Heart left ventricle (tissue), 16 donors: ENCODE data around the gene C9orf78. TPM values are rescaled to one million over a fixed set of nuclear protein-coding genes. Genes with fewer than 3 reads are reported as not detected.

Experiments
- ATAC-seq, 4 donors: fragments of 200-7000 bp; cut with Tn5 transposase; one replicate each; pipeline ENCODE4 v1.9.1; 2020 to 2022; ENCODE audit warnings: moderate library complexity in 4 of 4, mild to moderate bottlenecking in 3 of 4, moderate number of reproducible peaks in 1 of 4
- DNase-seq, 5 donors: peaks; one replicate each; pipeline ENCODE4 v3.0.0-alpha.2; 2020
- H3K27ac ChIP-seq, 12 donors: fragments of 200-600 bp; sonication (generic) in 4 of 12; one replicate each; pipeline versions ENCODE4 v1.5.0 to v1.8.0; 2016 to 2022; ENCODE audit warnings: mild to moderate bottlenecking in 2 of 12
- H3K27me3 ChIP-seq, 9 donors: fragments of 200-600 bp; sonication (generic) in 2 of 9; one replicate each; pipeline versions ENCODE4 v1.5.1 to v1.8.0; 2016 to 2022; ENCODE audit warnings: mild to moderate bottlenecking in 3 of 9
- H3K36me3 ChIP-seq, 9 donors: fragments of 200-600 bp; sonication (generic) in 2 of 9; one replicate each; pipeline versions ENCODE4 v1.5.0 to v1.8.0; 2018 to 2022; ENCODE audit warnings: mild to moderate bottlenecking in 2 of 9
- H3K4me1 ChIP-seq, 12 donors: fragments of 200-600 bp; sonication (generic) in 4 of 12; one replicate each; pipeline versions ENCODE4 v1.5.0 to v1.8.0; 2016 to 2022; ENCODE audit warnings: mild to moderate bottlenecking in 3 of 12
- H3K4me3 ChIP-seq, 12 donors: fragments of 200-600 bp; sonication (generic) in 4 of 12; one replicate each; pipeline versions ENCODE4 v1.5.0 to v1.8.0; 2017 to 2022; ENCODE audit warnings: mild to moderate bottlenecking in 9 of 12, moderate library complexity in 4 of 12
- H3K9me3 ChIP-seq, 12 donors: fragments of 200-600 bp; sonication (generic) in 4 of 12; one replicate each; pipeline versions ENCODE4 v1.5.0 to v1.8.0; 2016 to 2022; ENCODE audit warnings: mild to moderate bottlenecking in 1 of 12
- CTCF ChIP-seq, 12 donors: fragments of 200-600 bp; sonication (generic) in 4 of 12; IDR thresholded peaks; one replicate each; pipeline versions ENCODE4 v1.5.0 to v1.8.0; 2018 to 2022; ENCODE audit warnings: antibody characterized with exemption in 12 of 12, mild to moderate bottlenecking in 5 of 12
- POLR2A ChIP-seq, 2 donors: fragments of 450-650 bp; IDR thresholded peaks; one replicate each; pipeline ENCODE4 v1.6.1; 2017; ENCODE audit warnings: antibody characterized with exemption in 2 of 2, mild to moderate bottlenecking in 2 of 2, moderate library complexity in 2 of 2
- WGBS, 4 donors: extraction: QIAGEN DNeasy Blood & Tissue Kit in 2 of 4; methylation state at CpG; one replicate each; pipeline versions ENCODE4 v1.1.5 to v1.1.7; 2013 to 2018; 5-methylcytosine and 5-hydroxymethylcytosine counted together
- intact Hi-C, 10 donors: fragments of 100-400 bp; cut with DNase I; formaldehyde crosslinking; loops; one replicate each; pipeline versions ENCODE4 v1.11.1 to v1.14.2; 2022
- polyA plus RNA-seq, 2 donors: library from polyadenylated mRNA; stranded (reverse); fragments of 200-250 nt; gene quantifications; one replicate each; pipeline ENCODE4 v1.2.3, GENCODE V29; 2013
- total RNA-seq, 9 donors: library from RNA; depleted of rRNA in 2 of 9; stranded (reverse); fragments of >200 nt in 2 of 9; fragmentation: NEBNext Ultra II Directional in 3 of 9; extraction: Animal tissue kit (Norgen Biotek cat#: 25700) in 3 of 9; gene quantifications; one replicate each; pipeline versions ENCODE4 v1.1.0 to v1.2.4, GENCODE V29; 2016 to 2023
- donor health status: ischemic (EF 13 %, LVEDD 7.1; RV severe dilation, severe dysfunction).
- donor health status: healthy with polysubstance abuse.
- donor health status: DM: no; HTN: yes; CAD: no.
- donor health status: DM: no; HTN: no; CAD: no.
- donor health status: ischemic (EF 25% LVEDD 6.9; RV normal size, moderate dysfunction).
- donor health status: ischemic (EF 25% LVEDD 5.7; RV mildly dilated, moderate dysfunction).
- donor health status: healthy.
- donor health status: DM: yes; HTN: yes; CAD: no.
- donor health status: ischemic (EF 35%, LVEDD 5.7; RV mildly dilated, moderate dysfunction).
- donor health status: nonischemic (EF 11% LVEDD 7.7; RV severe dilation, severe dysfunction).
- donor health status: DM: yes; HTN: yes; CAD: no.
- donor health status: PGD.
- donor health status: ischemic (EF 29% LVEDD 5.4; RV normal size, mild dysfunction).
- donor health status: nonischemic (EF 23%, LVEDD 6.1; RV moderate dilation, normal function).

C9orf78 gene
- total and polyA plus RNA-seq, 11 donors = 28.4 to 69.2 (median 33.2) TPM

- H3K9me3 ChIP-seq = no peaks in the 10 kb centered on the region
- intact Hi-C loops = loop anchor here (1.0 to 5.0 kb wide), 10 partner anchors 45 to 653 kb away; partner anchors contain the start of gene ASB6 (in 10 of the 10)
- H3K36me3 ChIP-seq = no peaks in the 10 kb centered on the region
- TF ChIP-seq POLR2A (IDR thresholded peaks at IDR 0.05) (no peak), CTCF (IDR thresholded peaks at IDR 0.05) (peak; percentile 77 to 97 (median 91))
- peaks cover 0 to 10% (median 0%) of the 10 kb centered on the region in 9 donors for H3K27me3 ChIP-seq
- peaks cover 0 to 5% (median 0%) of the 10 kb centered on the region in 12 donors for H3K4me1 ChIP-seq
- no peak overlapping the region for H3K4me3 ChIP-seq
- peak; percentile 54 to 73 (median 70) for DNase-seq
- no peak overlapping the region for H3K27ac ChIP-seq
- 33 to 36% (median 34%) methylated on average over 14 of the region's 14 CpGs for WGBS, 4 donors
- ATAC-seq = peak; percentile 46 to 95 (median 93)
These were observed 51.3 kb downstream of the C9orf78 start for GRCh38 chr9:129783516-129784361.

DNA sequence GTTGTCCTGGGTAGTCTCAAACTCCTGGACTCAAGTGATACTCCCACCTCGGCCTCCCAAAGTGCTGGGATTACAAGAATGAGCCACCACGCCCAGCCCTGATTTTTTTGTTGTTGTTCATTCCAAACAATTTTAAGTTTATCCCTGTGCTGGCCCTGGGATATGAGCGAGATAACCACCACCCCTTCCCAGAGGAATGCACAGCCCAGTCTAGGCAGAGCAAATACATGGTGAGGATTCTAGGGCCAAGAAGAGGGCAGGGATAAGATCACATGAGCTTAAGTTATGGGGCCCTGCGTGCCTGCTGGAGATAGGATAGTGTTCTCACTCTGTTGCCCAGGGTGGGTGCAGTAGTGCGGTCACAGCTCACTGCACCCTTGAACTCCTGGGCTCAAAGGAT is 53.1 kb downstream of the C9orf78 start:
- no peak for DNase-seq
- 60 to 75% (median 65%) methylated on average over 5 of the region's 5 CpGs for WGBS, 4 donors

GRCh38 chr9:129781131-129781530 is 53.9 kb downstream of the C9orf78 start:
- peaks cover 0 to 28% (median 14%) of the 10 kb centered on the region in 12 donors for H3K4me1 ChIP-seq
- WGBS, 4 donors = 84 to 90% (median 85%) methylated on average over 8 of the region's 8 CpGs
- no peak for TF ChIP-seq POLR2A (IDR thresholded peaks at IDR 0.05)
- TF ChIP-seq CTCF (IDR thresholded peaks at IDR 0.05) = no peak

More for the DNA sequence above, 53.1 kb downstream of the C9orf78 start:
- H3K4me1 ChIP-seq = peaks cover 0 to 19% (median 9%) of the 10 kb centered on the region in 12 donors
- H3K27me3 ChIP-seq = peaks cover 0 to 3% (median 0%) of the 10 kb centered on the region in 9 donors
- H3K4me3 ChIP-seq = no peak overlapping the region
- no peaks in the 10 kb centered on the region for H3K36me3 ChIP-seq
- TF ChIP-seq CTCF (IDR thresholded peaks at IDR 0.05) = no peak
- no peak overlapping the region for H3K27ac ChIP-seq
- no peaks in the 10 kb centered on the region for H3K9me3 ChIP-seq
- intact Hi-C loops = loop anchor here (2.0 to 5.0 kb wide), 7 partner anchors 43 to 651 kb away; partner anchors contain the start of gene ASB6 (in 8 of the 10)
- ATAC-seq = no peak

DNA sequence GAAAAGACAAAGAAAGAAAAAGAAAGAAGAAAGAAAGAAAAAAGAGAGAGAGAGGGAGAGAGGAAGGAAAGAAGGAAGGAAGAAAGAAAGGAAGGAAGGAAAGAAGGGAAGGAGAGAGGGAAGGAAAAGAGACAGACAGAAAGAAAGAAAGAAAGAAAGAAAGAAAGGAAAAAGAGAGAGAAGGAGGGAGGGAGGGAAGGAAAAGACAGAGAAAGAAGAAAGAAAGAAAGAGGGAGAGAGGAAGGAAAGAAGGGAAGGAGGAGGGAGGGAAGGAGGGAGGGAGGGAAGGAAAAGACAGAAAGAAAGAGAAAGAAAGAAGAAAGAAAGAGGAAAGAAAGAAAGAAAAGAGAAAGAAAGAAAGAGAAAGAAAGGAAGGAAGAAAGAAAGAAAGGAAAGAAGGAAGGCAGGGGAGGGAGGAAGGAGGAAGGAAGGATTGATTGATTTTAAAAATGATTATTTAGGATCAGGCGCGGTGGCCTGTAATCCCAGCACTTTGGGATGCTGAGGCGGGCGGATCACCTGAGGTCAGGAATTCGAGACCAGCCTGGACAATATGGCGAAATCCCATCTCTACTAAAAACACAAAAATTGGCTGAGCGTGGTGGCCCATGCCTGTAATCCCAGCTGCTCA is 55.4 kb downstream of the C9orf78 start:
- peaks cover 0 to 28% (median 14%) of the 10 kb centered on the region in 12 donors for H3K4me1 ChIP-seq
- no peaks in the 10 kb centered on the region for H3K27me3 ChIP-seq
- no peak for ATAC-seq
- H3K9me3 ChIP-seq = no peaks in the 10 kb centered on the region
- no peak overlapping the region for H3K4me3 ChIP-seq
- intact Hi-C loops = loop anchor here in 8 of 10 donors (5.0 kb wide), 3 partner anchors 137 to 647 kb away; partner anchors contain the start of gene ASB6 (in 6 of the 8)
- no peak overlapping the region for H3K27ac ChIP-seq
- no peaks in the 10 kb centered on the region for H3K36me3 ChIP-seq
- no peak for DNase-seq
- TF ChIP-seq POLR2A (IDR thresholded peaks at IDR 0.05) = no peak
- no peak for TF ChIP-seq CTCF (IDR thresholded peaks at IDR 0.05)
- 90 to 95% (median 91%) methylated on average over 7 of the region's 7 CpGs for WGBS, 4 donors

More at GRCh38 chr9:129781131-129781530, 53.9 kb downstream of the C9orf78 start:
- intact Hi-C loops = loop anchor here in 8 of 10 donors (5.0 kb wide), 3 partner anchors 139 to 649 kb away; partner anchors contain the start of gene ASB6 (in 6 of the 8)
- ATAC-seq = no peak
- Histone ChIP-seq H3K9me3 (no peaks in the 10 kb centered on the region), H3K27ac (no peak overlapping the region), H3K27me3 (no peaks in the 10 kb centered on the region), H3K36me3 (no peaks in the 10 kb centered on the region), H3K4me3 (no peak overlapping the region)
- DNase-seq = no peak
